Psoas muscle (tissue), 8 donors: ENCODE results near the gene CHSY1. TPM values are rescaled to one million over a fixed set of nuclear protein-coding genes. Genes with fewer than 3 reads are reported as not detected.

Experiments used
- ATAC-seq, 4 donors: fragments of 200-7000 bp; cut with Tn5 transposase; one replicate each; pipeline ENCODE4 v1.9.1; 2020; ENCODE audit warnings: moderate library complexity in 3 of 4, mild to moderate bottlenecking in 2 of 4
- DNase-seq, 2 donors: peaks; one replicate each; pipeline ENCODE4 v3.0.0-alpha.2; 2020
- H3K27ac ChIP-seq: fragments of 200-600 bp; one replicate; pipeline ENCODE4 v1.8.0; 2022
- H3K27me3 ChIP-seq, 3 donors: fragments of 200-600 bp in 1 of 3; one replicate each; pipeline versions ENCODE4 v1.6.1 to v1.8.0; 2013 to 2022; ENCODE audit warnings: low read length in 2 of 3, mild to moderate bottlenecking in 2 of 3, moderate library complexity in 1 of 3; ENCODE audit not compliant: insufficient read depth in 3 of 3
- H3K36me3 ChIP-seq, 2 donors: fragments of 200-600 bp in 1 of 2; one replicate each; pipeline versions ENCODE4 v1.6.1 to v1.8.0; 2013 to 2022; ENCODE audit warnings: low read depth in 1 of 2, mild to moderate bottlenecking in 1 of 2, moderate library complexity in 1 of 2; ENCODE audit not compliant: insufficient read depth in 1 of 2
- H3K4me1 ChIP-seq: fragments of 200-600 bp; one replicate; pipeline ENCODE4 v1.8.0; 2022
- H3K4me3 ChIP-seq: fragments of 200-600 bp; one replicate; pipeline ENCODE4 v1.8.0; 2022; ENCODE audit warnings: mild to moderate bottlenecking
- H3K9me3 ChIP-seq: fragments of 200-600 bp; one replicate; pipeline ENCODE4 v1.8.0; 2022
- CTCF ChIP-seq: fragments of 200-600 bp; IDR thresholded peaks from one replicate; pipeline ENCODE4 v1.8.0; 2022; ENCODE audit warnings: antibody characterized with exemption
- WGBS, 3 donors: extraction: QIAGEN DNeasy Blood & Tissue Kit; methylation state at CpG; one replicate each; pipeline versions ENCODE4 v1.1.6 to v1.1.7; 2013; 5-methylcytosine and 5-hydroxymethylcytosine counted together
- intact Hi-C, 2 donors: fragments of 100-400 bp; cut with DNase I; formaldehyde crosslinking; loops; one replicate each; pipeline versions ENCODE4 v1.11.0 to v1.14.2; 2022
- polyA plus RNA-seq, 3 donors: library from polyadenylated mRNA; stranded (reverse); fragments of 200-250 nt; gene quantifications; one replicate each; pipeline ENCODE4 v1.2.3, GENCODE V29; 2013
- total RNA-seq, 4 donors: library from RNA; stranded (reverse); fragmentation: NEBNext Ultra II Directional in 2 of 4; extraction: Animal tissue kit (Norgen Biotek cat#: 25700) in 2 of 4; gene quantifications; one replicate each; pipeline versions ENCODE4 v1.2.1 to v1.2.4, GENCODE V29; 2021 to 2023
- donor health status: healthy with polysubstance abuse.
- donor health status: DM: no; HTN: no; CAD: no; lungs with moderate emphysema.
- donor health status: Bipolar disorder and iron deficiency.
- donor health status: healthy.
- donor health status: DM: yes; HTN: yes; CAD: no.
- donor health status: DM: no; HTN: no; CAD: no.
- donor health status: DM: no; HTN: no; CAD: no.
- donor health status: DM: yes; HTN: yes; CAD: no.

CHSY1 gene
- total and polyA plus RNA-seq, 7 donors = 2.9 to 11.4 (median 6.7) TPM

- ATAC-seq = no peak
- WGBS, 3 donors = 69 to 88% (median 80%) methylated on average over 4 of the region's 4 CpGs
- H3K27ac ChIP-seq = no peak overlapping the region
- DNase-seq = no peak
- H3K4me1 ChIP-seq = peaks cover 12% of the 10 kb centered on the region
- H3K36me3 ChIP-seq = peaks cover 0 to 7% of the 10 kb centered on the region in 2 donors
- TF ChIP-seq CTCF = no peak
- no peaks in the 10 kb centered on the region for H3K27me3 ChIP-seq
- intact Hi-C loops = no loop called here
- no peak overlapping the region for H3K4me3 ChIP-seq
- no peaks in the 10 kb centered on the region for H3K9me3 ChIP-seq
Measured at GRCh38 chr15:101182215-101182614, 69.6 kb downstream of the CHSY1 start.

- Histone ChIP-seq H3K27me3 (no peaks in the 10 kb centered on the region), H3K4me3 (no peak overlapping the region), H3K4me1 (peaks cover 6% of the 10 kb centered on the region), H3K9me3 (no peaks in the 10 kb centered on the region), H3K27ac (no peak overlapping the region), H3K36me3 (peaks cover 0 to 7% of the 10 kb centered on the region in 2 donors)
- intact Hi-C loops = no loop called here
- ATAC-seq (no peak), DNase-seq (no peak)
- no peak for TF ChIP-seq CTCF
- 91 to 93% (median 92%) methylated on average over 4 of the region's 4 CpGs for WGBS, 3 donors
Measured at GRCh38 chr15:101181349-101181748, 70.5 kb downstream of the CHSY1 start.

GRCh38 chr15:101180620-101181307, 71.1 kb downstream of the CHSY1 start:
- H3K36me3 ChIP-seq = peaks cover 0 to 7% of the 10 kb centered on the region in 2 donors
- H3K4me1 ChIP-seq = peaks cover 6% of the 10 kb centered on the region
- ATAC-seq = no peak
- no peak overlapping the region for H3K4me3 ChIP-seq
- no peaks in the 10 kb centered on the region for H3K27me3 ChIP-seq
- TF ChIP-seq CTCF = no peak
- DNase-seq = no peak
- H3K27ac ChIP-seq = no peak overlapping the region
- H3K9me3 ChIP-seq = no peaks in the 10 kb centered on the region
- intact Hi-C loops = no loop called here
- 90 to 93% (median 91%) methylated on average over 13 of the region's 13 CpGs for whole genome bisulfite sequencing, 3 donors

GRCh38 chr15:101179341-101180153, 72.3 kb downstream of the CHSY1 start:
- Histone ChIP-seq H3K27ac (no peak overlapping the region), H3K4me1 (peaks cover 6% of the 10 kb centered on the region), H3K27me3 (no peaks in the 10 kb centered on the region), H3K9me3 (no peaks in the 10 kb centered on the region), H3K4me3 (no peak overlapping the region), H3K36me3 (peaks cover 0 to 13% of the 10 kb centered on the region in 2 donors)
- ATAC-seq (no peak), DNase-seq (no peak)
- TF ChIP-seq CTCF = no peak
- 66 to 81% (median 74%) methylated on average over 21 of the region's 21 CpGs for WGBS, 3 donors
- intact Hi-C loops = no loop called here
